Stimulated activated CD4-positive, alpha-beta T cell treated with anti-CD3 and anti-CD28 coated beads, Interleukin-1b, Interleukin-23, amount 100 ng/mL, for 4 hours (primary cell): Measurements from ENCODE around the gene UTP25.
"Not testable (repeated sequence)": the region's sequence is repeated elsewhere in the genome, so short reads cannot be mapped to it uniquely, and the experiment has no call there.

Experiments
- DNase-seq, 2 donors: peaks; one replicate each; pipeline ENCODE4 v3.0.0-alpha.2; 2020; ENCODE audit warnings: low read depth in 2 of 2

Gene UTP25

GRCh38 chr1:209895709-209896108, 67.9 kb downstream of the UTP25 start:
- DNase-seq = no peak

DNA sequence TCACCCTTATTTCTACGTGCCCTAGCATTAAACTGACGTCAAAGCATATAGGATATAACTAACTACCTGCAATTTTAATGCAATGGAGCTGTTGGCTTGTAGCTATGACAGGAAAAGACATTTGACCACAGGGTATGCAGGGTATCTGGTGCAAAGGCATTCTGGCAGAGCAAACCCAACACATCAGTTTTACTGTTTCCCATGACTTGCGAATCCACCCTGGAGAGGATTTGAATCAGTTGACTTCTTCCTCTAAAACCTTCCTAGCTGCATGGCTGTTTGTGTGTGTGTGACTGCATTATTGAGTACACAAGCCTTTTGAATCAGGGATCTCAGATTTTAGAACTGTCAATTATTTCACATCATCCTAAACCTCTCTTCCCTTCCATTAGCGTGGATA, 68.6 kb downstream of the UTP25 start:
- DNase-seq = no peak

- not testable (repeated sequence) for DNase-seq
These were observed 70.5 kb downstream of the UTP25 start for GRCh38 chr1:209898271-209898670.

DNA sequence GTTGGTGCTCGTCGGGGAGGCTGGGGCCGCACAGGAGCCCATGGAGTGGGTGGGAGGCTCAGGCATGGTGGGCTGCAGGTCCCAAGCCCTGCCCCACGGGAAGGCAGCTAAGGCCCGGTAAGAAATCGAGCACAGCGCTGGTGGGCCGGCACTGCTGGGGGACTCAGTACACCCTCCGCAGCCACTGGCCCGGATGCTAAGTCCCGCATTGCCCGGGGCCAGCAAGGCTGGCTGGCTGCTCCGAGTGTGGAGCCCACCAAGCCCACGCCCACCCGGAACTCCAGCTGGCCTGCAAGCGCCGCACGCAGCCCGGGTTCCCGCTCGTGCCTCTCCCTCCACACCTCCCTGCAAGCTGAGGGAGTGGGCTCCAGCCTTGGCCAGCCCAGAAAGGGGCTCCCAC, 71.1 kb downstream of the UTP25 start:
- DNase-seq = not testable (repeated sequence)

- no peak for DNase-seq
These were observed 72.2 kb downstream of the UTP25 start for GRCh38 chr1:209899948-209900347.

DNA sequence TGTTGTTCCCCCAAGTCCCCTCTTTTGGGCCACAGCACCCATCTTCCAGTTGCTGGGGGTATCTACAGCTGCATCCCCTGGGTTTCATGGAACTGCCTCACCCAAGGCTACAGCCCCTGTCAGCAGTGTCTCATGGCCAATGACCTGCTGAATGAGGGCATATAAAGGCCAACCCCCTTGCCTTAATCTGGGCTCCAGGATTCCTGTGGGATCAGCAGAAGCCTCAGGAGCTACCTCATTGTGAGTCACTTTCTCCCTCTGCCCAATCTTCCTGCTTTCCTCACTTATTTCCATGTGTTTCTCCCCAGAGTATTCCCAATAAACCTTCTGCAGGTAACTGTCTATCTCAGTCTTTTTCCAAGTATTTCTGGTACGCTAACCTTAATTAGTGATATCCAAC, 73.0 kb downstream of the UTP25 start:
- DNase-seq = no peak

DNA sequence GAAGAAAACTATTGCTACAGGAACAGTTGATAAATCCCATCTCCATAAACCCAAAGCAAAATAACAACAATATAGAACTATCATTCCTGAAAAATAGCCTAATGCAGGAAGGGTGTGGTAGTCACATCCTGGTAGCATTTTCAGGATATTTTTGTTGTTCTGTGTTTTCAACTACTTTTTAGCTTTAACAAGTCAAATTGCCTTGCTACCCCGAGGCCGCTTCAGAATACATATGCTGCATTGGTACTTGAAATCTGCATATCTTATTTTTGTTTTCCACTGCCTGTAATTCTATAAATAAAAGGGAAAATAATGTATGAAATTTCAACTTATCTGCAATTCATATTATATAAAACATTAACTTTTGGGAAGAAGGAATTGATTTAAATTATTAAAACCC, 73.4 kb downstream of the UTP25 start:
- no peak for DNase-seq

- DNase-seq = not testable (repeated sequence)
These were observed 77.0 kb downstream of the UTP25 start for GRCh38 chr1:209904774-209905173.
